Activated CD8-positive, alpha-beta T cell treated with anti-CD3 and anti-CD28 coated beads, Interleukin-2, amount 10 ng/mL, durations not matched to agents 7 days and 5 days (primary cell): ENCODE measurements around the gene KRTAP4-12. TPM values are rescaled to one million over a fixed set of nuclear protein-coding genes. Genes with fewer than 3 reads are reported as not detected.
"Not testable (repeated sequence)": the region's sequence is repeated elsewhere in the genome, so short reads cannot be mapped to it uniquely, and the experiment has no call there.

Experiments
- ATAC-seq: fragments of 150-1000 bp; cut with Tn5 transposase; one replicate; pipeline ENCODE4 v1.10.0; 2021; ENCODE audit warnings: moderate library complexity
- CTCF ChIA-PET: fragments of 350-600 bp; sonication (Branson Sonifier 250); formaldehyde crosslinking; loops from one replicate; lab custom pipeline; 2021; ENCODE audit warnings: antibody characterized with exemption; lab: Charles Lee
- POLR2A ChIA-PET: fragments of 350-600 bp; sonication (Branson Sonifier 250); formaldehyde crosslinking; loops from one replicate; lab custom pipeline; 2021; ENCODE audit warnings: antibody characterized with exemption; lab: Charles Lee
- DNase-seq: peaks from one replicate; pipeline ENCODE4 v3.0.0-alpha.2; 2020
- H3K27ac Mint-ChIP-seq: one replicate; pipeline ENCODE4 v1.8.0; 2021; ENCODE audit warnings: mild to moderate bottlenecking, mixed read lengths
- H3K27me3 Mint-ChIP-seq: one replicate; pipeline ENCODE4 v1.8.0; 2021; ENCODE audit warnings: low read depth, mixed read lengths
- H3K36me3 Mint-ChIP-seq: one replicate; pipeline ENCODE4 v1.8.0; 2021; ENCODE audit warnings: low read depth, mixed read lengths
- H3K4me1 Mint-ChIP-seq: one replicate; pipeline ENCODE4 v1.8.0; 2021; ENCODE audit warnings: low read depth, mixed read lengths
- H3K4me3 Mint-ChIP-seq: one replicate; pipeline ENCODE4 v1.8.0; 2021; ENCODE audit warnings: mild to moderate bottlenecking, mixed read lengths
- H3K9me3 Mint-ChIP-seq: one replicate; pipeline ENCODE4 v1.8.0; 2022; ENCODE audit warnings: mixed read lengths; ENCODE audit not compliant: insufficient read depth
- total RNA-seq, 2 experiments: library from RNA; stranded (reverse); gene quantifications; one replicate each; pipeline ENCODE4 v1.2.3, GENCODE V29; 2021

KRTAP4-12 gene
- not detected for total RNA-seq

DNA sequence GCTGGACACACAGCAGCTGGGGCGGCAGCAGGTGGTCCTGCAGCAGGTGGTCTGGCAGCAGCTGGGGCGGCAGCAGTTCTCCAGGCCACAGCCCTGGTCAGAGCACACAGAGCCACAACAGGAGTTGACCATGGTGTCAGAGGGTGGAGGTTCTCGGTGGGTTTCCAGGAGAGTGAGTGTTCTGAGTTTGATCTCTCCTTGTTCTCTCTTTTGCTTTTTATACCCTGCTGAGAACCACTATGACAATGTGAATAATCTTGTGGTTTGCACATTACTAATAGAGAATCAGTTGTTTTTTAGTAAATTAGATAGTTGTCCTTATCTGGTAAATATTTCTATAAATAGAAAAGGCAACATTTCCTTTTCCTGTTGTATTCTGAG, at the start of gene KRTAP4-12:
Gene KRTAP4-12 (minus strand): TSS at position 192 of the 381 bp plus-strand sequence. CDS start 60 bp downstream, at position 132.
- H3K4me3 Mint-ChIP-seq, CTCF ChIA-PET, ATAC-seq, H3K27ac Mint-ChIP-seq, H3K9me3 Mint-ChIP-seq, DNase-seq, POLR2A ChIA-PET, H3K36me3 Mint-ChIP-seq, H3K27me3 Mint-ChIP-seq: not testable (repeated sequence)
- peaks cover 30% of the 10 kb centered on the region for H3K4me1 Mint-ChIP-seq

- Mint-ChIP-seq H3K36me3 (no peaks in the 10 kb centered on the region), H3K27me3 (peaks cover 3% of the 10 kb centered on the region), H3K9me3 (no peaks in the 10 kb centered on the region), H3K4me3 (no peak overlapping the region), H3K4me1 (no peaks in the 10 kb centered on the region), H3K27ac (no peak overlapping the region)
- ATAC-seq = no peak
- DNase-seq = no peak
- ChIA-PET POLR2A (no interaction called here), CTCF (no interaction called here)
Observed at GRCh38 chr17:41171886-41172285, 47.9 kb upstream of the KRTAP4-12 start.

DNA sequence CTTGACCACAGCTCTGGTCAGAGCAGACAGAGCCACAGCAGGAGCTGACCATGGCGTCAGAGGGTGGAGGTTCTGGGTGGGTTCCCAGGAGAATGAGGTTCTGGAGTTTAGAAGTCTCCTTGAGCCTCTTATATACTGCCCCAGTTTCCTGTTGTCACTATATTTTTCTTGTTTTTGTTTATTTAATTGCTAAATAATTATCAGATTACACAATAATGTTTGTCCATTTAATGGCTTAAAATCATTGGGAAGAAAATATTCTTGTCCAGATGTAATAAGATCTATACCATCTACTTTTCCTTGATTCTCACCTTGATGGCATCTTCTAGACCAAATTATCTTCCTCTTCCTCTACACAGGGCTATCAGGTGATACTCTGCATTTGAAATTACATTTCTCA, 44.1 kb upstream of the KRTAP4-12 start, which contains the start of gene KRTAP4-3:
Gene KRTAP4-3 (minus strand): TSS at position 101 of the 400 bp plus-strand sequence. CDS start 49 bp downstream, at position 52.
- Mint-ChIP-seq H3K27me3 (peaks cover 6% of the 10 kb centered on the region), H3K9me3 (no peaks in the 10 kb centered on the region), H3K4me1 (no peaks in the 10 kb centered on the region), H3K4me3 (no peak within 1 kb of the TSS), H3K36me3 (no peaks in the 10 kb centered on the region), H3K27ac (no peak within 1 kb of the TSS)
- POLR2A ChIA-PET = no interaction called here
- CTCF ChIA-PET = no interaction called here
- no peak for DNase-seq
- no peak for ATAC-seq

DNA sequence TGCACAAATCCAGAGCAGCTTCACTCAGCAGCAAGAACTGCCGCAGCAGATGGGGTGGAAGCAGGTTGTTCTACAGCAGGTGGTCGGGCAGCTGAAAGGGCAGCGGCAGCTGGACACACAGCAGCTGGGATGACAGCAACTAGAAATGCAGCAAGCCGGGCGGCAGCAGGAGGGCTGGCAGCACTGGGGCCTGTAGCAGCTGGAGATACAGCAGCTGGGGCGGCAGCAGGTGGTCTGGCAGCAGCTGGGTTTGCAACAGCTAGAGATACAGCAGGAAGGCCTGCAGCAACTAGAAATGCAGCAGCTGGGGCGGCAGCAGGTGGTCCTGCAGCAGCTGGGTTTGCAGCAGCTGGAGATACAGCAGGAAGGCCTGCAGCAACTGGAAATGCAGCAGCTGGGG, 43.6 kb upstream of the KRTAP4-12 start:
- H3K27me3 Mint-ChIP-seq = peaks cover 8% of the 10 kb centered on the region
- no peak for DNase-seq
- no peak for ATAC-seq
- H3K4me1 Mint-ChIP-seq = no peaks in the 10 kb centered on the region
- no peak overlapping the region for H3K4me3 Mint-ChIP-seq
- ChIA-PET CTCF (no interaction called here), POLR2A (no interaction called here)
- H3K9me3 Mint-ChIP-seq = no peaks in the 10 kb centered on the region
- no peak overlapping the region for H3K27ac Mint-ChIP-seq
- no peaks in the 10 kb centered on the region for H3K36me3 Mint-ChIP-seq

DNA sequence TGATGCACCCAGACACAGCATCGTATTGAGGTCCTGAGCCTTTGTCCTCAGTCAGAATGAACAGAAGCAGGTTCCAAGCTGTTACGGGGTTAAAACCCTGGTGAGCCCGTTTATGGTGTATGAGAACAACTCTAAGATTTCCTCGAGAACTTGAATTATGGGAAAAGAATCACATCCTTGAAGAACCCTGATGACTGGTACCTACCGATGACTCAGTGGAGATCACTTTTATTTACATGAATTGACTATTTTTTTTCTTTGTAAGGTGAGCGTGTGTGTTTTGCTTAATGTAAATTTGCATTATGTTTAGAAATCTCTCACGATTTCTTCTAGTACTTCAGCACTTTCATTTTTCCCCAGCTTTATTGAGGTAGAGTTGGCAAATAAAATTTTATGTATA, 39.8 kb upstream of the KRTAP4-12 start:
- ChIA-PET CTCF (no interaction called here), POLR2A (no interaction called here)
- H3K27ac Mint-ChIP-seq = no peak overlapping the region

DNA sequence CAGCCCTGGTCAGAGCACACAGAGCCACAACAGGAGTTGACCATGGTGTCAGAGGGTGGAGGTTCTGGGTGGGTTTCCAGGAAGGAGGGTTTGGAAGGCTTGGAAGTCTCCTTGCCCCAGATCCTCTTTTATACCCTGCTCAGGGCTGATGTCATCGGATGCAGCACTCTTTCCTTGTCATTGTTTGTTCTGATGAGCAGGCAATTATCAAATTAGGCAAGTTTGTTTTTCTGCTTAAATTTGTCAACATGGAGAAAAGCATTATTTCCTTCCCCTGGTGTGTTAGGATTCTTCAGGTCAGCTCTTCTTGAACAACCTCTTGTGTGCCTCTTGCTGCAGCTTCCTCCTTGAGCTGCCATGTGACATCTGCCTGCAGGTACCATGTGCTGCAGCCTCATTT, 36.7 kb upstream of the KRTAP4-12 start, which contains the start of gene KRTAP4-4:
Gene KRTAP4-4 (minus strand): TSS at position 101 of the 400 bp plus-strand sequence. CDS start 57 bp downstream, at position 44.
- ATAC-seq (no peak), DNase-seq (no peak)
- ChIA-PET POLR2A (no interaction called here), CTCF (no interaction called here)
- no peak within 1 kb of the TSS for H3K27ac Mint-ChIP-seq
- no peaks in the 10 kb centered on the region for H3K4me1 Mint-ChIP-seq
- peaks cover 7% of the 10 kb centered on the region for H3K27me3 Mint-ChIP-seq
- no peaks in the 10 kb centered on the region for H3K36me3 Mint-ChIP-seq
- H3K9me3 Mint-ChIP-seq = no peaks in the 10 kb centered on the region
- no peak within 1 kb of the TSS for H3K4me3 Mint-ChIP-seq

More for the DNA sequence above, 39.8 kb upstream of the KRTAP4-12 start:
- no peak for ATAC-seq
- Mint-ChIP-seq H3K4me1 (no peaks in the 10 kb centered on the region), H3K9me3 (no peaks in the 10 kb centered on the region), H3K27me3 (peaks cover 7% of the 10 kb centered on the region), H3K36me3 (no peaks in the 10 kb centered on the region), H3K4me3 (no peak overlapping the region)
- DNase-seq = no peak

- POLR2A ChIA-PET, H3K27me3 Mint-ChIP-seq, CTCF ChIA-PET: not testable (repeated sequence)
Observed at GRCh38 chr17:41160190-41160589, 36.2 kb upstream of the KRTAP4-12 start.

DNA sequence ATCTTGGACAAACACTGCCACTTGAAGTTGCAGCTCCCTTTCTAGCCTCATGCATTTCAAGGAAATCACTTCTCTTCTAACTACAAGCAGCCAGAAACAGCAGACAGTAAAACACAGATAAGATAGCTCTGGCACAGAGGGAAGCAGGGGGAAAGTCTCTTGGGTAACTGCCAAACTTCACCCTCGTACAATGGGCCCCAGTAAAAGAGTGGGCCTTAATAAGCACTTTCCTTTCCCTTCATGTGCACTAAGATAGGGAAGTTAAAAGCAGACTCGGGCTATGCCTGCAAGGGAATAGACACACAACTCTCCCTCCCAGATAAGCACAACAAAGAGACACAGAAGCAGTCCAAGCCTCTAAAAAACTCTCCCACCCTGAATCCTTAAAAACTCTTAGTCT, 29.9 kb upstream of the KRTAP4-12 start:
- POLR2A ChIA-PET = no interaction called here

More at GRCh38 chr17:41160190-41160589, 36.2 kb upstream of the KRTAP4-12 start:
- H3K36me3 Mint-ChIP-seq, ATAC-seq, H3K4me1 Mint-ChIP-seq, H3K9me3 Mint-ChIP-seq, H3K4me3 Mint-ChIP-seq, DNase-seq, H3K27ac Mint-ChIP-seq: not testable (repeated sequence)

GRCh38 chr17:41151525-41151924, 27.5 kb upstream of the KRTAP4-12 start:
- Mint-ChIP-seq H3K36me3 (no peaks in the 10 kb centered on the region), H3K27ac (no peak overlapping the region)
- POLR2A ChIA-PET = no interaction called here

More for the DNA sequence above, 29.9 kb upstream of the KRTAP4-12 start:
- Mint-ChIP-seq H3K4me1 (no peaks in the 10 kb centered on the region), H3K27ac (no peak overlapping the region), H3K36me3 (no peaks in the 10 kb centered on the region), H3K27me3 (peaks cover 3% of the 10 kb centered on the region), H3K4me3 (no peak overlapping the region), H3K9me3 (no peaks in the 10 kb centered on the region)
- no peak for ATAC-seq
- DNase-seq = no peak
- CTCF ChIA-PET = no interaction called here

GRCh38 chr17:41150026-41150425, 26.0 kb upstream of the KRTAP4-12 start:
- Mint-ChIP-seq H3K9me3 (no peaks in the 10 kb centered on the region), H3K27ac (no peak overlapping the region), H3K4me3 (no peak overlapping the region), H3K36me3 (no peaks in the 10 kb centered on the region), H3K27me3 (peaks cover 3% of the 10 kb centered on the region), H3K4me1 (no peaks in the 10 kb centered on the region)
- DNase-seq (no peak), ATAC-seq (no peak)
- CTCF ChIA-PET = interaction anchor here (0.9 to 1.3 kb wide), 2 partner anchors 172 to 398 kb away, joined by 3 read pairs; no protein-coding TSS in a partner anchor
- POLR2A ChIA-PET = no interaction called here

More at GRCh38 chr17:41151525-41151924, 27.5 kb upstream of the KRTAP4-12 start:
- H3K4me3 Mint-ChIP-seq = no peak overlapping the region
- H3K4me1 Mint-ChIP-seq = no peaks in the 10 kb centered on the region
- ATAC-seq = no peak
- no peak for DNase-seq
- H3K27me3 Mint-ChIP-seq = peaks cover 3% of the 10 kb centered on the region
- CTCF ChIA-PET = no interaction called here
- no peaks in the 10 kb centered on the region for H3K9me3 Mint-ChIP-seq

DNA sequence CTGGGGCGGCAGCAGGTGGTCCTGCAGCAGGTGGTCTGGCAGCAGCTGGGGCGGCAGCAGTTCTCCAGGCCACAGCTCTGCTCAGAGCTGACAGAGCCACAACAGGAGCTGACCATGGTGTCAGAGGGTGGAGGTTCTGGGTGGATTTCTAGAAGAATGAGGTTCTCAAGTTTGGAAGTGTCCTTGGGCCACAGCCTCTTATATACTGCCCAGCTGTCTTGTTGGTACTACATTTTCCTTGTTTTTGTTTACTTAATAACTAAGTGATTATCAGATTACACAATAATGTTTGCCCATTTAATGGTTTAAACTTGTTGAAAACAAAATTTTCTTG, 25.6 kb upstream of the KRTAP4-12 start, which contains the start of gene KRTAP4-5:
Gene KRTAP4-5 (minus strand): TSS at position 174 of the 334 bp plus-strand sequence. CDS start 58 bp downstream, at position 116.
- CTCF ChIA-PET = no interaction called here
- H3K27ac Mint-ChIP-seq = no peak within 1 kb of the TSS
- H3K4me3 Mint-ChIP-seq = no peak within 1 kb of the TSS
- H3K27me3 Mint-ChIP-seq = peaks cover 3% of the 10 kb centered on the region
- no peaks in the 10 kb centered on the region for H3K4me1 Mint-ChIP-seq
- H3K9me3 Mint-ChIP-seq = no peaks in the 10 kb centered on the region
- DNase-seq (no peak), ATAC-seq (no peak)
- H3K36me3 Mint-ChIP-seq = no peaks in the 10 kb centered on the region
- POLR2A ChIA-PET = no interaction called here

GRCh38 chr17:41148971-41149651, 25.1 kb upstream of the KRTAP4-12 start:
- H3K4me1 Mint-ChIP-seq, ATAC-seq, H3K27ac Mint-ChIP-seq, H3K9me3 Mint-ChIP-seq, DNase-seq, H3K27me3 Mint-ChIP-seq, POLR2A ChIA-PET, H3K36me3 Mint-ChIP-seq, H3K4me3 Mint-ChIP-seq: not testable (repeated sequence)
- CTCF ChIA-PET = interaction anchor here (0.6 kb wide), 1 partner anchor 39 kb away, joined by 3 read pairs; no protein-coding TSS in a partner anchor
